CD4-positive, alpha-beta T cell treated with Interferon alpha-2 for 1 hour (primary cell): Measurements from ENCODE around the gene LENG1.
A peak's percentile ranks its signal among the peaks of the same experiment; 100 is the strongest.
"Not testable (repeated sequence)": the region's sequence is repeated elsewhere in the genome, so short reads cannot be mapped to it uniquely, and the experiment has no call there.

Source experiments
- DNase-seq, 2 donors: peaks; one replicate each; pipeline ENCODE4 v3.0.0-alpha.2; 2020 to 2022

Gene LENG1

DNA sequence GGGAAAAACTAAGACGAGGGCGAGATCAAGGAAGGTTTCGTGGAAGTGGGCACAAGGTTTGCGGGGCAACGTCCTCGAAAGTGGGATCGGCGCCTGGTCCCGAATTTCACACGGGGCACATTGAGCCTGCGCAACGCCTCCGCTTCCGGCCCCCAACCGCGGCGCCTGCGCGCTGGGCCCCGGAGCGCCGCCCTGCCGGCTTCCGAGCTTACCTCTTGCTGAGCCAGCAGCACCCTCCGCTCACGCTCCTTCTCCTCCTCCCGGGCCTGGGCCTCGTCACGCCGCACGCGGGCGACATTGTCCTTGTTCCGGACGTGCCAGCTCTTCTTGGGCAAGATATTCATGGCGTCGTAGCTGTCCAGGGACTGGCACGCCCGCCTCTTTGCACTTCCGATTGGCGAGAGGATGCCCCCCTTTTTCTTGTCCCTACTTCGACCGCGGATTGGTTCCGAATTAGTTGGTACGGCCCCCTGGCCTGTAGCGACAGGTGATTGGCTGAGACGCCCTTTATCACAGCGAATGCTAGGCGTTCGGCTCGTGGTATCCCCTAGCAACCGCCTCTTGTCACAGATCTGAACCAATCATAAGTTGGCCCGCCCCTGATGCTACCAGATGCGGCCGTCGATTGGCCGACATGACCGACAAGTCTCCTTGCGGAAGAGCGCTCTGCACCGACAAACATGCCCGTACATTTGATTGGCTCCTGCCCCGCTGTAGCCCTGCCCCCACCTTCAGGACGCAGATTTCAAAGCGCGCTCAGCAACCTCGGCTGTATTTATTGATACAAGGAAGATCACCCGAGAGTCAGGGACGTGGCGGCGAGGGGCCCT is at the start of gene LENG1:
TSS of gene LENG1 (minus strand) at position 370 of the 830 bp plus-strand sequence. CDS start at position 344, 26 bp downstream.
- DNase-seq: peak; percentile 100

- DNase-seq: no peak
These were observed 49.2 kb upstream of the LENG1 start for GRCh38 chr19:54208784-54209057.

DNA sequence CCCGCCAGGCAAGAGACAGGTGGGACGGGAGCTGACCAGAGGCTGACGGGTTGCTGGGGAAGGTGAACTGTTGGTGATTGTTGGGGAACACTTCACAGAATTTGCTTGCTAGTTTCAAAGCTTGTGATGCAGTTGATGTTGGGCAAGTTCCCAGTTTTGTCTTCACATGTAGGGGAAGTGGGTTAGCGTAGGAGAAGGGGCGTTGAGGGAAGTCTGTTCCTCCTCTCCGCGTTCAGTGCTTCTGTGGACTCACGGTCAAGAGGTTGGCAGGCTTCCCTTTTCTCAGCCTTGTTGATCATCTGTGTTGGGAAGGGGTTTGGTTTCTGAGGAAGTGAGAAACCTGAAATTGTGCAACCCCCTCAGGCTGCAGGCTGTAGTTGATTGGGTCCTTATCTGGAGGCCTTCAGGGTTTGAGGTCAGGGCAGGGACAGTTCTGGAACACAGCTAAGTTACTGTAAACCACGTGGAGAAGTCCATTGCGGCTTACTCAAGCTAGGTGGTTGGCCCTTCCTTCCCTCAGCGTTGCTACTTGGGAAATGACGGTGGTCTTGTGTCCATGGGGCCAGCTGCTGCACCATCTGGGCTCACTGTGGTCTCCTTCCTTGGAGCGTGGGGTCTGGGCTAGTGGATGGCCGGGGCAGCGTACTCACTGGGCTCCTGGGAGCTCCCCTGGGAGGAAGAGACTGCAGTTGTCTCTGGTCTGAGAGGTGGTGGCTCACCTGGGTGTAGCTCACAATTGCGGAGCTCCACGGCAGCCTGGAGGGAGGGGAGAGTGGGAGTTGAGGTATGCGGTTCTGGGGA is 48.7 kb upstream of the LENG1 start:
- DNase-seq: peak; percentile 64 to 87

GRCh38 chr19:54207676-54207982 is 48.1 kb upstream of the LENG1 start:
- DNase-seq: no peak

GRCh38 chr19:54207193-54207592 is 47.7 kb upstream of the LENG1 start:
- not testable (repeated sequence) for DNase-seq

GRCh38 chr19:54206831-54207177 is 47.3 kb upstream of the LENG1 start:
- DNase-seq: no peak

DNA sequence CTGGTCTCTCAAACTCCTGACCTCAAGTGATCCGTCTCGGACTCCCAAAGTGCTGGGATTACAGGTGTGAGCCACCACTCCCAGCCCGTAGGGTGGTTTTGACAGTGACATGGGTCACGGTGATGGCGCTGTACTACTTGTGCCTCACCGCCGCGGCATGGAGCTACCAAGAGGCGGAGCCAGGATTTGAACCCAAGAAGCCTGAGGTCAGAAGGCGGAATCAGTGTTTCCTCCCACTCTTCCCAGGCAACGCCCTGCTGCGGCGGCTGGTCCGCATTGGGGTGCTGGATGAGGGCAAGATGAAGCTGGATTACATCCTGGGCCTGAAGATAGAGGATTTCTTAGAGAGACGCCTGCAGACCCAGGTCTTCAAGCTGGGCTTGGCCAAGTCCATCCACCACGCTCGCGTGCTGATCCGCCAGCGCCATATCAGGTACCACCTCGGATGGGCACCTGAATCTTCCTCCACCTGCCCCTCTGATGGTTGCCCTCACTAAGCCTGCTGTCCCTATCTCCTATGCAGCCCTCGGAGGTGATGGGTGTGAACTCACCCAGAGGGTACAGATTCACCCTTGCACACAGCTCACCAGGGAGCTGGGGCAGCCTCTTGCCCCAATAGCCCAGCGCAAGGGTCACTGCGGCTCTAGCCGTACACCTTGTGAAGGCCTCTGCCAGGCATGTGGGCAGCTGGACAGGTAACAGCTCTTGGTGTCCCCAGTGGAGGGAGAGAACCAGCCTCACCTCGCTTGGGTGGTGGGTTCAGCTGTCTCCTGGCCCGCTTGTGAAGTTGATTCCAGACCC is 46.7 kb upstream of the LENG1 start:
- no peak for DNase-seq

GRCh38 chr19:54204767-54205468 is 45.4 kb upstream of the LENG1 start:
- no peak for DNase-seq

GRCh38 chr19:54203151-54203611 is 43.7 kb upstream of the LENG1 start:
- no peak for DNase-seq

DNA sequence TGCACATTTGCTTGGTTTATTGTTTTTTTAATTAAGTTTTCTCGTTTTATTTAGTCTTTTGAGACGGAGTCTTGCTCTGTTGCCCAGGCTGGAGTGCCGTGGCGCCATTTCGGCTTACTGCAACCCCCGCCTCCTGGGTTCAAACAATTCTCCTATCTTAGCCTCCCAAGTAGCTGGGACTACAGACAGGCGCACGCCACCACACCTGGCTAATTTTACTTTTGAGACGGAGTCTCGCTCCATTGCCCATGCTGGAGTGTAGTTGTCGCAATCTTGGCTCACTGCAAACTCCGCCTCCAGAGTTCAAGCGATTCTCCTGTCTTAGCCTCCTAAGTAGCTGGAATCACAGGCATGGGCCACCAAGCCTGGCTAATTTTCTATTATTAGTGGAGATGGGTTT is 42.5 kb upstream of the LENG1 start:
- no peak for DNase-seq

- no peak for DNase-seq
These were observed 41.7 kb upstream of the LENG1 start for GRCh38 chr19:54201172-54201701.

DNA sequence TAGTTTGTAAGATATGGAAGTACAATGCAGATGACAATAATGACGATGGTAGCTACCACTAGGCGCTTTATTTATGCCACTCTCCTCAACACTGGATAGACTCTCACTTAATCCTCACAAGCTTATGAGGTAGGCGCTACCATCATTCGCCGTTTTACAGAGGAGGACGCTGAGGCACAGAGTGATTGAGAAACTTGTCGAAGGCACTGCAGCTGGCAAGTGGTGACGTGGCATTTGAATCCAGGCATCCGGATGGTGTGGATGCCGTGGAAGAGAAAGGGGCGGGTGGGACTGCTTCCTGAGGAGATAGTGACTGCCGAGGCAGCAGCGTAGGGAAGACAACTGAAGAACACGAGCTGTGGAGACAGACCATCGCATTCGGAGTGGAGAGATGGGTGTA is 39.9 kb upstream of the LENG1 start:
- no peak for DNase-seq

- no peak for DNase-seq
These were observed 37.6 kb upstream of the LENG1 start for GRCh38 chr19:54197121-54197520.

- no peak for DNase-seq
These were observed 37.0 kb upstream of the LENG1 start for GRCh38 chr19:54196536-54196935.

GRCh38 chr19:54194463-54194862 is 34.9 kb upstream of the LENG1 start:
- not testable (repeated sequence) for DNase-seq

DNA sequence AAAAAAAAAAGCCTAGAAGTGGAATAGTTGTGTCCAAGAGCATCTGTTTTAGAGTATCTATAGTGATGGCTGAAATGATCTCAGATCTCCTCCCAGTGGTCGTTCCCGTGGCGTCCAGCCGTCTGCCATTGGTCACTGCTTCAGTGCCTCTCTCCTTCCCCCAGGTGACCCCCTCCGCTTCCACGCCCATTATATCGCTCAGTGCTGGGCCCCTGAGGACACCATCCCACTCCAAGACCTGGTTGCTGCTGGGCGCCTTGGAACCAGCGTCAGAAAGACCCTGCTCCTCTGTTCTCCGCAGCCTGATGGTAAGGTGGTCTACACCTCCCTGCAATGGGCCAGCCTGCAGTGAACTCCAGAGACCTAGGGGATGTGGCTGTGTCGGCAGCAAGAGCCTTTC is 33.5 kb upstream of the LENG1 start:
- no peak for DNase-seq

DNA sequence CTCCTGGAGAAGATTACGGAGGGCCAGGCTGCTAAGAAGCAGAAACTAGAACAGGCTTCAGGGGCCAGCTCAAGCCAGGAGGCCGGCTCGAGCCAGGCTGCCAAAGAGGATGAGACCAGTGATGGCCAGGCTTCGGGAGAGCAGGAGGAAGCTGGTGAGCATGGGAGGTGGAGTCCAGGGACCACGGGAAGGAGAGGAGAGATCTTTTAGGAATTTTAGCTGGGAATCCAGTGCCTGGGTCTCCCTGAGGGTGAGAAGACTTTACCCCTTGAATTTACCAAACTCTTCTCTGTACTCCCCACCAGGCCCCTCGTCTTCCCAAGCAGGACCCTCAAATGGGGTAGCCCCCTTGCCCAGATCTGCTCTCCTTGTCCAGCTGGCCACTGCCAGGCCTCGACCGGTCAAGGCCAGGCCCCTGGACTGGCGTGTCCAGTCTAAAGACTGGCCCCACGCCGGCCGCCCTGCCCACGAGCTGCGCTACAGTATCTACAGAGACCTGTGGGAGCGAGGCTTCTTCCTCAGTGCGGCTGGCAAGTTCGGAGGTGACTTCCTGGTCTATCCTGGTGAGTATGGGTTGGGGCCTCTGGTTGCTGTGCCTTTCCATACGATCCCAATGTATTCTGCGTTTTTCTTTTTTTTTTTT is 32.4 kb upstream of the LENG1 start:
- DNase-seq: no peak

GRCh38 chr19:54191011-54191810 is 31.7 kb upstream of the LENG1 start, which contains the start of gene TSEN34:
TSEN34 (plus strand) TSS chr19:54191308; CDS start chr19:54191365, 57 bp downstream.
- DNase-seq: peak; percentile 89 to 93

DNA sequence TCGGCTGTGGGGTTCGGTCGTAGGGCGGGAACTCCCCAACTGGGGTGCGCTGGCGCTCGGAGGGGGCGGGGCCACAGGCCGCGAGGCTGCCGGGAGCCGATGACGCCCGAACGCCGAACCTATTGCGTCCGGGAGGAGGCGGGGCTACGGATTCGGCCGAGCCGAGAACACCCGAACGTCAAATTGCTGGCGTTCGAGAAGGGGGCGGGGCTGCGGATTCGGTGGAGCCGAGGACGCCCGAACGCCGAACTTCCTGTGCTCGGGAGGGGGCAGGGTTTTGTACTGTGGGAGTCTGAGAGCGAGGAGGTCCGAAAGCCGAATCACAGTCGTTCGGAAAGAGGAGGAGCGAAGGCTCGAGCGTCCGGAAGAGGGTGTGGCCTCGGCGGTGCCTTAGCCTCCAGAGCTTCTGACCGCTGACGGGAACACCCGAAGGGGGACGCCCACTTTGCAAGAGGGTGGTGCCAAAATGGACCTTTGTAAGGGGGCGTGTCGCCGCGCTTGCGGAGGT is 31.0 kb upstream of the LENG1 start:
- peak; percentile 100 for DNase-seq

DNA sequence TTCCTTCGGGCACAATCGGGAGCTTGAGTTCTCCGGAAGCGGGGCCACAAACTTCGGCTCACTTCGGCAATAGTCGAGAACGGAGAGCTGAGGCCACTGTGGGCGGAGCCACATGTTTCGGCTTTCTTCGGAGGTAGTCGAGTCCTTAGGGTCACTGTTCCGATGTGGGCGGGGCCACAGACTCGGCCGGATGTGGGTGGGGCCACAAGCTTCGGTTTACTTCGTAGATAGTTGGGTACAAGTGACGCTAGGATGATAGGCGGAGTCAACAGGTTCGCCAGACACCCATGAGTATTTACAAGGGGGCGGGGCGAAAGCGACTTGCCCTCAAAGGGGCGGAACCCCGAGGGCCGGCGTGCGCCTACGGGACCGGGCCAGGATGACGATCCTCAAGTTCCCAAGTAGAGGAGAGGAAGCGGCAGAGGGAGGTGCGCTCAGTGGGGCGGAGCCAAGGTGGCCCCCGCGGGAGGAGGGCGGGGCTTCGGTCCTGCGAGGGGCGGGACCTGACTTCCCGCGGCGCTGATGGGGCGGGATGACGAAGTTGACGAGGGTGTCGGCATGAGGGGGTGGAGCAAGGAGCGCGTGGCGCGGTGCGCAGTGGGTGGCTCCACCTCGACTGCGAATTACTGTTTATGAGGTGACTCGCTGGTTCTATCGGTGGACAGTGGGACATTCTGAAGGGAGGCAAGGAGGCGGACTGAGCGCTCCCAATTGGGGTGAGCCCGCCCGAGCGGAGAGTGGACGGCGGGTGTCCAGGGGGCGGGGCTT is 30.4 kb upstream of the LENG1 start:
- peak; percentile 100 for DNase-seq
